Germinal center (tissue), 1 donor: ENCODE measurements around the gene HMX2.
"Not testable (repeated sequence)": the region's sequence is repeated elsewhere in the genome, so short reads cannot be mapped to it uniquely, and the experiment has no call there.

Experiments used
- DNase-seq: peaks from one replicate; pipeline ENCODE4 v3.0.0; 2012; ENCODE audit warnings: mixed read lengths, low spot score

Gene HMX2

DNA sequence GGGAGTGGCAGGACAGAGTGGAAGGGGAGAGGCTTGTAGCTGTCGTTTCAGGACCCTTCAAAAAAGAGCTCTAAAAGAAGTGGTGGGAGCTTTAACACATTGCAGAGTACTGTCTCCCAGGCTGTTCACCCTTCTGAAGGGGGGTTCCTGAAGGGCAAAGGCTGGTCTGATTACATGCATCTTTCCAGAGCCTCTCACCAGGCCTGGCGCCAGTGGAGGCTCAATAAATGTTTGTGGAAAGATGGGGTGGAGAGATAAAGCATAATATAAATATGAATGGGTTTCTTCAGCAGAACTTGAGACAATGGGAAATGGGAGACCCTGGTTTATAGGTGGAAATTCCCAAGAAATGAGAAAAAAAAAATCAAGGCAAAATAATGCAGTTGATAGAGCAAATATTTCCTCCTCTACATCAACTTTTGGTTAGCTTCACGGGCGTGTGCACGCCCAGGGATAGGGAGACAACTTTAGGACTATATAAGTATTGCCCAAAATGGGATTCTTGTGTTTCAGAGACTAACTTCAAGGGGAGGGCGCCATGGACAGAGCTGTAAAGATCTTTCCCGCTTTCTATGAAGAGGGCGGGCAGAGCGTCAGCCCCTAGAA lies 5.7 kb downstream of the HMX2 start:
- no peak for DNase-seq

DNA sequence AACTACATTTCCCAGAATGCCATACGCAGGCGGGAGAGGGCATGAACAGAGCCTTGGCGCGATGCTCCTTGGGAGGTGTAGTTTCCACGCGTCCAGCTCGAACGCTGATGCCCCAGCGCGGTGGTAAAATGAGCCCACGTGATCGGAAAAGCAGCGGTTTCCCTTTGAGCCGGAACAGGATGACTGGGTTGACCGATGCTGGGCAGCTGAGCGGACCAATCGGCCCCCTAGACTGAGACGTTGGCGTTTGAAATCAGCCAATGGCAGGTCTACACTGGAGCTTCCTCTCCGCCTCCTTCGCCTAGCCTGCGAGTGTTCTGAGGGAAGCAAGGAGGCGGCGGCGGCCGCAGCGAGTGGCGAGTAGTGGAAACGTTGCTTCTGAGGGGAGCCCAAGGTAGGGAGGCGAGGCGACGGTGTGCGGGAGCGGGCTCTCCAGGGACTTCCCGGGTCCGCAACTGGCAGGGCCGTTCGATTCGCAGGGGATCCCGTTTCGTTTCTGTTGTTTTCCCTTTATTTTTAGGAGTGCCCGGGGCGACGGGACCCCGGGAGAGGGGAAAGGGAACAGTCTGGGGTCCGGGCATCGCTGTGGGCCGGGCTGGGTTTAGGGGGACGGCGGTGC lies 6.3 kb downstream of the HMX2 start, which contains the start of gene BUB3:
Gene BUB3, plus strand, starts transcription at position 311 of the 619 bp plus-strand sequence. CDS start 516 bp downstream, outside the sequence.
- peak; percentile 98 for DNase-seq

DNA sequence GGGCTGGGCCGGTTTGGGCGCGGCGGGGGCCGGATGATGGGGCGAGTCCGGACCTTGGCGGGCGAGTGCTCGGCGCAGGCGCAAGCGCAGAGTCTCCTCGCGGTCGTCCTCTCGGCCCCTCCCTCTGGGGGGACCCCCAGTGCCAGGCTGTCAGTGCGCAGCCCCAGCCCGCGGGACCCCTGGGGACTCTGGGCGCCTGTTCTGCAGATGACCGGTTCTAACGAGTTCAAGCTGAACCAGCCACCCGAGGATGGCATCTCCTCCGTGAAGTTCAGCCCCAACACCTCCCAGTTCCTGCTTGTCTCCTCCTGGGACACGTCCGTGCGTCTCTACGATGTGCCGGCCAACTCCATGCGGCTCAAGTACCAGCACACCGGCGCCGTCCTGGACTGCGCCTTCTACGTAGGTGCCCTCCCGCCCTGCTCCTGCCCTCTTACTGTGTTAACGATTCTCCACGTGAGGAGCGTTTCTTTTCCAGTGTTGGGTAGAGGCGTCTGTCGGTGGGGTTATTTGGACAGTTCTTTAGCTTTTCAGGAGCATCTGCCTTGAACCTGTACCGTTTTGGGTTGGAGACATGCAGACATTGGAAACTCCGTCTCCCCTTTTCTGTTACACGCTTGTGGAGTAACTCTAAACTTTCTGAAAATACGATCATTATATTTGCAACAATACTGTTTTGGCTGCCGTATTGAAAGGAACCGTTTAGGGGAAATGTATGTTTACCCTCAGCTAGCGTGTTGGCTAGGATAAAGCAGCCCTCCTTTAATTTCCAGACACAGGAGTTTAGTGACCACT lies 7.0 kb downstream of the HMX2 start:
- DNase-seq = peak; percentile 68

DNA sequence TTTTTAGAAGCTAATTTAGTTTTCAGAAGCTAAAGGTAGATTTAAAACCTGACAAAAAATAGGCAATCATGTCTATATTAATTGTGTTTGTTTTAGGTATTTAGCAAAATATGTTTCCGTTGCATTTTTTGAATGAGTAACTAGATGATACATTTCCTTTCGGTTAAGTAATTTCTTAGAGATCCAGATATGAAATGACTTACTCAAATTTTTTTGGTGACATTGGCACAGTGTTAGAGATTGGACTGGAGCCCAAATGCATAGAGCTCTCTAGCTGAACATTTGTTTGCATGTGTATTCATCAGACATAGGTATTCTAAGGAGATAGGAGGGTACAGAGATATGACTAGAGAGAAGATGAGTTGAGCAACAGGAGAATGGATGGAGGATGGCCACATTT lies 8.1 kb downstream of the HMX2 start:
- DNase-seq = no peak

DNA sequence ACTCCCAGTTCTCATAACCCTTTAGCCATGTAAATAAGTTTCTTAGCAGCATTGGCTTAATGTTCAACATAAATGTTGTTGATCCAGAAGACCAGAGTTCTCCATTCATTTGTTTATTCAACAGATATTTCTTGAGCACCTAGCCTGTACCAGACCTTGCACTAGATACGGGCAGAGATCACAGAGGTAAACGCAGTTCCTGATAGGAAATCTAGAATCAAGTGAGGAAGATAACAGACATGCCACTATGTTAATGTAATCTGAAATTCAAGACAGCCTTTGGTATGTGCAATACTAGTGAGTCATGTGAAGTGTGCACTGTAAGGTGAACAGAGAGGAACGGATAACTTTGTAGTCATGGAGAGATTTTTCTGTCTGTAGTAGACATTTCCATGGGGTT lies 9.3 kb downstream of the HMX2 start:
- no peak for DNase-seq

DNA sequence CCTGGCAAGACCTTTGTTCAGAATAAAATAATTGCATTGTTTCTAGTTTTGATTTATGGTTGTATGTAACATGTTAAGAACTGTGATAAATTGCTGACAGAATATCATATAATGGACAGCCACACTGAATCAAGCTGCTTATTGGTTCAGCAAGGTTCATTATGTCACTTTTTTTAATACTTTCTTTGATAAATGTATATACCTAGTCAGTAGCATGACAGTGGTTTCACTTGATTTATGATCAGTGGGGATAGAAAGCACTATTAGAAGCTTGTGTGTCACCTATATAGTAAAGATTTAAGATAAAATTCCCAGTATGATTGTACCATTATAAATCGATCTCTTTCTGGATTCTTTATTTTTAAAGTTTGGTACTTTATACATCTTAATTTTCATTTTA lies 10.7 kb downstream of the HMX2 start:
- no peak for DNase-seq

DNA sequence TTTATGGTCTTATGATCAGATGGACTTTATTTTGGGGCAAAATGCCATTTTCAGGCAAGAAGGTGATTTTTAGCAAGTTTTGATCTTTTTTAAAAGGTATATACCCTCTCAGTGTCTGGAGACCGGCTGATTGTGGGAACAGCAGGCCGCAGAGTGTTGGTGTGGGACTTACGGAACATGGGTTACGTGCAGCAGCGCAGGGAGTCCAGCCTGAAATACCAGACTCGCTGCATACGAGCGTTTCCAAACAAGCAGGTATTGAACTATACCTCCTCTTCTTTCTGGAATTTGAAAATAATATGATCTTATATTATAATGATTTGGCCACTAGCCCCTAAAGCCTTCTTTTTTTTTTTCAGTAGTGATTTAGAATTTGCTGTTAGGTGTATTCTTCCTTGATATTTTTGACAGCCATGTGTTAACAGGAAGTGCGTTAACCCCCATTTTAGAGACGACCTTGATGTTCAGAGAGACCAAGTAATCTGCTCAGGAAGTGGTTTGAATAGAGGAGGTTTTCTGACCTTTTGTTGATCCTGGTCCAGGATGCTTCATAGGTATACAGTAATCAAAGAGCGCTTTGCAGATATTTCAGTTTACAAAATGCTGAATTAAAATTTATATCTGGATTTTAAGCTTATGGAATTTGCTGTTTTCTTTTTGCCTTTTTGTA lies 12.5 kb downstream of the HMX2 start:
- no peak for DNase-seq

DNA sequence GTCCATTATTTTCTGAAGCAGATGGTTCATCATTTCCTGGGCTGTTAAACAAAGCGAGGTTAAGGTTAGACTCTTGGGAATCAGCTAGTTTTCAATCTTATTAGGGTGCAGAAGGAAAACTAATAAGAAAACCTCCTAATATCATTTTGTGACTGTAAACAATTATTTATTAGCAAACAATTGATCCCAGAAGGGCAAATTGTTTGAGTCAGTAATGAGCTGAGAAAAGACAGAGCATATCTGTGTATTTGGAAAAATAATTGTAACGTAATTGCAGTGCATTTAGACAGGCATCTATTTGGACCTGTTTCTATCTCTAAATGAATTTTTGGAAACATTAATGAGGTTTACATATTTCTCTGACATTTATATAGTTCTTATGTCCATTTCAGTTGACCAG lies 16.4 kb downstream of the HMX2 start:
- no peak for DNase-seq

DNA sequence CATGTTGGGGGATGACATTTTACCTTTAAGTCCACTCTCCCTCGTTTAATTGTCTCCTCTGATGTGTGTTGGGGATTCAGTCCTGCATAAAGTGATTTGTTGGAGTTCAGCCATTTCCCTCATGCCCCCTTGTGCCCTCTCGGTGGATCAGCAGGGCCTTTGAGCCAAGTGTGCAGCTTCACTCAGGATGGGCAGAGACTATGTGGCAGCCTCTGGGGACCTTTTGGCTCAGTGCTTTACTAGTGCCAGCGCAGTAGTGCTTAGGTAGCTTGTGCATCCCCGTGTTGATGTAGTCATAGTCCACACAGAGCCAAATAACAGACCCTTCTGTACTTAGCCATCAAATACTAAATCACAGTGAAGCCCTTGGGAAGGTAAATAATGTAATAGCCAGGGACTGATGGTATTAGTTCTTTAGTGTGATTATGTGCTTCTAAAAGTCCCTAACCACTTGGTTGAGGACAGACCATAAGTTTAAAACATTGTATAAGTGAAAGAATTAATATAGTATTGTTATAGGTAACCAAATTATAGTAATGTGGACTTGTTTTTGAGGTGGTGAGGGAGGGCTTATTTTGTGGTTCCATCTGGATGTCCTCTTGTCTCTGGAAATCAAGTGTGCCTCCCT lies 17.6 kb downstream of the HMX2 start:
- DNase-seq = no peak

DNA sequence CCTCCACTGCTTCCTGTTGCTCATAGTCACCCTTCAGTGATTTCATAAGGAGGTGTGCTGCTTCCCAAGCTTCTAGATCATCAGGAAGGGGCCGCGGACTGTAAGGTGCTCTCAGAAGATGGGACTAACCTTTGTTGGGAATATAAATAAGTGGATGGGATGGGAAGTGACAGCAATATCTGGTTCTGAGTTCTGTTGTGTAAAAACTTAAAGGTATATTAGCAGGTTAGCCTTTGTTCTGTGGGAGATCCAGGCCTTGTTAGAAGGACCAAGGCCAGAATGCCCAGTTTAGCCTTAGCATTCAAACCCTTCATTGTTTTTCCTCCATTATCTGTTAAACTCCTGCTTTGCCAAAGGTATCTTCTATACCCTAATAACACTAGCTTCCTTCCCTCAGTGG lies 18.7 kb downstream of the HMX2 start:
- DNase-seq = no peak

DNA sequence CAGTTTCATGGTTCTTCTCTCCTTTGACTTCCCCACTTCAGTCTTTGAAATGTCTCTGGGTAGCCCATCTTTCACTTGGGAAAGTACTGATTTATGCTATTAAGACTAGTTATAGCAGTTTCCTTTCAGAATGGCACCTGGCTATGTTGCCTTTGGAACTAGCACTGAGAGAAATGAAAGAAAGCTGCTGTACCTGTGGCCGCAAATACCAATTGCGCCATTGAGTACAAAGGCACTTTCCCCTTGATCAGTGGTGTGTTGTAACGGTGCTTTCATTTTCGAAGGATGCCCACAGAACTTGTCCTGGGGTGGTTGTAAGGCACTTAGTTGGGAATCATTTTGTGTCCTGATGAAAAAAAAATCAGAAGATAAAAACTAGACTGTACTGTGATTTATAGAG lies 23.0 kb downstream of the HMX2 start:
- DNase-seq = no peak

DNA sequence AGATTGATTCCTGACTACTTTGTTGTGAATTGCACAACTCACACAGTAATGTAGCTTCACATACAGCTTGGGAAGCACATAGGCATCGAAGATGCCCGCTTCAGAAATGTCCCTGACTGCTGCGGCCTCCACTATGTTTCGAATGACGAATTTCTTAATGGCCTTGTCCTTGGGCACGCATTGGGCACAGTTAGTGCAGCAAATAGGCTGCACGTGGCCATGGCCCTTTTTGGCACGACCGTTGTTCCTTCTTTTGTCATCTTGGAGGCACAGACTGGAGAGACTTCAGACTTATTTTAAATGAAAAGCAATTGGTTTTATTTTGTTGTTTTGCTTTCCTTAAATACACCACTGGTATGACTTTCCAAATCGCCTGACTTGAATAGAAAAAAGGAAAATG lies 23.7 kb downstream of the HMX2 start:
- not testable (repeated sequence) for DNase-seq

DNA sequence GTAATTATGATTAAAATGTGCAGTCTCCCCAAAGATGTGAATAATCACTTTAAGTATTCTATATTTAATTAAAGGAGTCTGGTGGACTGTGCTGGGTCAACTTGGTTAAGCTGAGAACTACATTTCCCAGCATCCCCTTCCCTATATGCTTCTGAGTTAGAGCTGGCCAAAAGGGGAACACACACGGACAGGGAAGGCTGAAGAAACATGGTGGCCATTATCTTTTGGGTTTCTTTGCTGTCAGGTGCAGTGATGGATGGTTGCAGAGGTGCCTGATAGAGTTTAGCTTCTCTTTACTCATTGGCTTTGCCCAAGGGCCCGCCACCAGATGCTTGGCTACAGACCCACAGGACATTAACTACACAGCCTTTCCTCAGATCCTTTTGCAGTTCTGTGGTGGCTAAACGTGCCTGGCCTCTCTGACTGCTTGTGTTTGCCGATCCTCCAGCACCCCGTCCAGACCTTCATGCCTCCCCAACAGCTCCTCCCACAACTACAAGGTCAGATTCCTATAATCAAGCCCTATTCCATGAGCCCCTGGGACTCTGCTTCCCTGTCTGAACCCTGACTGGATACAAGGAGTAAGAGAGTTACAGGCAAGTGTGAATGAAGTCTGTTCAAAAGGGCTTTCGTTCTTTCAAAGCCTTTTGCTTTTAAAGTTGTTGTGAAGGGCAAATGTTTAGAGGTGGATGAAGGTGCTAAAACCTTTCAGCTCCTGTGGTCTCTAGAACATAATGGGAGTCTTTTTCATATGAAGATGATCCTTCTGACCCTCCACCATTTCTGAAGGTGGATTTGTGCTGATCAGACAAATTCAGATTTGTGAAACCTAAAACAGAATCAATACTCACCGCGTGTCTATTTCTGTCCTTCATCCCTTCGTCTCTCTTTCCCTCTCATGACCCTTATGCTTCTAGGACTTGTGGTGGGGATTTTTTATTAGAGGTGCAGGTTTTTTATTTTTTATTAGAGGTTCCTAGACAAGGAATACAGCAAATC lies 27.8 kb downstream of the HMX2 start:
- no peak for DNase-seq

DNA sequence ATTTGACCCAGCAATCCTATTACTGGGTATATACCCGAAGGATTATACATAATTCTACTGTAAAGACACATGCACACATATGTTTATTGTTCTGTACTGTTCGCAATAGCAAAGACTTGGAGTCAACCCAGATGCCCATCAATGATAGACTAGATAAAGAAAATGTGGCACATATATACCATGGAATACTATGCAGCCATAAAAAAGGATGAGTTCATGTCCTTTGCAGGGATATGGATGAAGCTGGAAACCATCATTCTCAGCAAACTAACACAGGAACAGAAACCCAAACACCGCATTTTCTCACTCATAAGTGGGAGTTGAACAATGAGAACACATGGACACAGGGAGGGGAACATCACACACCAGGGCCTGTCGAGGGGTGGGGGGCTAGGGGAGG lies 30.5 kb downstream of the HMX2 start:
- not testable (repeated sequence) for DNase-seq

DNA sequence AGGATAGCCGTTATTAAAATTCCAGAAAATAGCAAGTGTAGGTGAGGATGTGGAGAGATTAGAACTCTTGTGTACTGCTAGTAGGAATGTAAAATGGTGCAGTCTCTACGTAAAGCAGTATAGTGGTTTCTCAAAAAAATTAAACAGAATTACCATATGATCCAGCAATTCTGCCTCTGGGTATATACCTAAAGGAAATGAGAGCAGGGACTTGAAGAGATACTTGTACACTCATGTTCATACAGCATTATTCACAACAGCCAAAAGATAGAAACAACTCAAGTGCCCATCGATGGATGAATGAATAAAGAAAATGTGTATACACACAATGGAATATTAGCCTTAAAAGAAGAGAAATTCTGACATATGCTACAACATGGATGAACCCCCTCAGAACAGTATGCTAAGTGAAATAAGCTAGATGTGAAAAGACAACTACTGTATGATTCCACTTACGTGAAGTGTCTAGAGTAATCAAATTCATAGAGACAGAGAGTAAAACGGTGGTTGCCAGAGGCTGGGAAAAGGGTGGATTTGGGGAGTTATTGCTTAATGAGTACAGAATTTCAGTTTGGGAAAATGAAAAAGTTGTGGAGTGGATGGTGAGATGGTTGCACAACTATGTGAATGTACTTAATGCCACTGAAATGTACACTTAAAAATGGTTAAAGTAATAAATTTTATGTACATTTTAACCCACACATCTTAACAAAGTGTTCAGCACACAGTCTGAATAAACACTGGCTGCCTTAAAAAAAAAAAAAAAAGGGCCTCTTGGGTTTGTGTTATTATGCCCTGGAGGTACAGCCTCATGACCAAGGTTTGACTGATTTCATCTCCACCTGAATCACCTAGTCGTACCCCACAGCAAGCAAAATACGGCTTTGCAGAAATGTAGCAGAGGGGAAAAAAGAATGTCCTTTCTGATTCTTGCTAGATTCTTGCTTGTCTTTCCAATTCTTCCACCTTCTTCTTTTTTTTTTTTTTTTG lies 32.5 kb downstream of the HMX2 start:
- no peak for DNase-seq

DNA sequence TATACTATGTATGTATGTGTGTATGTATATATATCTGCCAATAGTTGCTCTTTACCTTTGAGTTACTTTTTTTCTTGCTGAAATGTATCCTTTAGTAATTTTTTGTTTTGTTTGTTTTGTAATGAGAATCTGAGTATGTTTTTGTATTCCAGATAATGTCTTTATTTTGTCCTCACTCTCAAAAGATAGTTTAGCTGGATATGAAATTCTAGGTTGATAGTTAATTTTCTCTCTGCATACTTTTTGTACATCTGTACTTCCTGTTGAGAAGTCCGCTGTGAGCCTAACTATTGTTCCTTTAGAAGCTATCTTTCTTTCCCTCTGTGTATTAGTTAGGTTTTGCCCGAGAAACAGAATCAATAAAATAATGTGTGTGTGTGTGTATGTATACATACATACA lies 35.8 kb downstream of the HMX2 start:
- no peak for DNase-seq

DNA sequence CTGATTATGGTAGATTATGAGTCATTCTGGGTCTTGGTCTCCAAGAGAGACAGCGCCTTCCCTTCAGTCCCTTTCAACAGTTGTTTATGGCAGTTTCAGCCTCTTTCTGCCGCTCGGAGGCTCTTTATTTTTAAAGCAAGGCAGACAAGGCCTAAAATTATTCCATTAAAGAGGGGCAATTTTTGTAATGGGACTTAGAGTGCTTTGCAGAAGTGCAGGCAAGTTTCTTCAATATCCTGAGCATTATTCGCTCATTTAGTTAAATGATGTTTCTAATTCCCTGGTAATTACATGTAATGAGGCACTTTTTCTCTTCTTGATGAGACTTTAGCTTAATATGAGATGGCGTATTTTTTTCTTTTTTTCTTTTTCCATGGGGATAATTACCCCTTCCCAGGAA lies 39.8 kb downstream of the HMX2 start:
- DNase-seq = no peak

DNA sequence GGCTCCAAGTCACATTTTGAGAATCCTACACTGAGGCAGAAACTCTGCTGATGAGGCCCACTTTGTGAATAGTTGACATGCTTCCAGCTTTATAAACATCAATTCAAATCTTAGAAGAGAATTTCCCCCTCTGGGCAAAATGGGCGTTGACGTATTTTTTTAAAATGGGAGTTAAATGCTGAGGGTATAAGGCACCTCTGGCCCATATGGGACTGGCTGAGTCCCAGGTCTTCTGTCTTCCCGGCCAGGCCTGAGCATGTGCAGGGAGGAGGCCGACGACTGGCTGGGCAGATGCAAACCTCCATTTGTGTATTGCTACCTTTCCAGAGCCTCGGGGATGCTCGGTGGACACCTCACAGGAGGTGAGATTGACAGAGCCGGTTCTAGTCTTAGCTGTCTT lies 44.0 kb downstream of the HMX2 start:
- no peak for DNase-seq

DNA sequence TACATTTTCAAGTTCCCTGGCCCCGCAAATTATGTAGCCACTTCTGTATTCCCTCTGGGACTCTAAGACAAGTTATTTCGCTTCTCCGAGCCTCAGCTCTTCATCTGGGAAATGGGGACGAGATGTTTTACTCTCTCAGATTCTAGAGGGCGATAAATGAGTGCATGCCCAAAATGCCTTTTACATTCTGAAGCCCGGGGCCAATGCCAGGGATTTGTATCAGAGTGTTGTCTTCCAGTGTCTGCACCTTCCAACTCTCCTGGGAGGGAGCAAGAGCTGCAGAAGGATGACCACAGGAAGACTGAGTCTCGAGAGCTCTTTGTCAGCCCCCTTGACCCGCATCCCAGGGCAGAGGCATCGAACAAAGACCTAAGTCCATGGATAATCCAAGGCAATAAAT lies 46.1 kb downstream of the HMX2 start:
- no peak for DNase-seq
